Measurements from ENCODE around the gene POLD1.

GRCh38 chr19:50437862-50438449 lies 53.8 kb downstream of the POLD1 start:
- TF ChIP-seq CTCF (conservative IDR thresholded peaks at IDR 0.05 in 1 of 2, IDR thresholded peaks at IDR 0.05 in 1 of 2; ENCODE audit: extremely low read depth in 1 of 2, insufficient read depth in 1 of 2, low read depth in 1 of 2, low read length in 2 of 2), result no peak
- TF ChIP-seq EZH2 (IDR thresholded peaks at IDR 0.05; ENCODE audit: borderline replicate concordance, low read length), result no peak

Measured in mammary epithelial cell (primary cell).